Epithelial cell of esophagus (primary cell): Measurements from ENCODE around the gene AKAP3.

Experiments
- DNase-seq: peaks from one replicate; pipeline ENCODE4 v3.0.0; 2010; ENCODE audit warnings: low read depth
- H3K4me3 ChIP-seq: 2 replicates; pipeline ENCODE4 v1.5.1; 2011; ENCODE audit warnings: mild to moderate bottlenecking, low read length, control low read depth
- TF ChIP-seq, protein P1 (sequence below): IDR thresholded peaks from 2 replicates; pipeline ENCODE4 v1.5.1; 2011; ENCODE audit warnings: low read depth, mild to moderate bottlenecking, low read length, control low read depth, inconsistent platforms; ENCODE audit not compliant: insufficient read depth; ENCODE audit errors: missing control alignments

AKAP3 gene

DNA sequence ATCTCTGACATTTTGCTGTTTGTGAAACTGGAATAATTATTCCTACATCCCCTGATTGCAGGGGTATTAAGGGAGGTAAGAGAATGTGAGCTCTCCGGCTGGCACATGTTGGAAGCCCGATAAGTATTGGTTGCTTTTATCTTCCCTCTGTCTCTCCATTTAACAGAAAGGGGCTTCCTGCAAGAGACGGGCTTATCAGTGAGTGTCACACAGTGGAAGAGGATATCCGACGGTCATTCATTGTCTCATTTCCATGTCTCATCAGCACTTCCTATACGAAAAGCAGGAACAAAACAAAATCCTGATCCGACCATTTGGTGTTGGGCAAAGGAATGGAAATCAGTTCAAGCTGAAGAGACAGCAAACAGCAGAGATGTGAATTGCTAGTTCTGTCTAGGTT, 76.2 kb downstream of the AKAP3 start:
- no peak overlapping the region for H3K4me3 ChIP-seq
- no peak for DNase-seq
- TF ChIP-seq, protein P1, sequence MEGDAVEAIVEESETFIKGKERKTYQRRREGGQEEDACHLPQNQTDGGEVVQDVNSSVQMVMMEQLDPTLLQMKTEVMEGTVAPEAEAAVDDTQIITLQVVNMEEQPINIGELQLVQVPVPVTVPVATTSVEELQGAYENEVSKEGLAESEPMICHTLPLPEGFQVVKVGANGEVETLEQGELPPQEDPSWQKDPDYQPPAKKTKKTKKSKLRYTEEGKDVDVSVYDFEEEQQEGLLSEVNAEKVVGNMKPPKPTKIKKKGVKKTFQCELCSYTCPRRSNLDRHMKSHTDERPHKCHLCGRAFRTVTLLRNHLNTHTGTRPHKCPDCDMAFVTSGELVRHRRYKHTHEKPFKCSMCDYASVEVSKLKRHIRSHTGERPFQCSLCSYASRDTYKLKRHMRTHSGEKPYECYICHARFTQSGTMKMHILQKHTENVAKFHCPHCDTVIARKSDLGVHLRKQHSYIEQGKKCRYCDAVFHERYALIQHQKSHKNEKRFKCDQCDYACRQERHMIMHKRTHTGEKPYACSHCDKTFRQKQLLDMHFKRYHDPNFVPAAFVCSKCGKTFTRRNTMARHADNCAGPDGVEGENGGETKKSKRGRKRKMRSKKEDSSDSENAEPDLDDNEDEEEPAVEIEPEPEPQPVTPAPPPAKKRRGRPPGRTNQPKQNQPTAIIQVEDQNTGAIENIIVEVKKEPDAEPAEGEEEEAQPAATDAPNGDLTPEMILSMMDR: no peak

DNA sequence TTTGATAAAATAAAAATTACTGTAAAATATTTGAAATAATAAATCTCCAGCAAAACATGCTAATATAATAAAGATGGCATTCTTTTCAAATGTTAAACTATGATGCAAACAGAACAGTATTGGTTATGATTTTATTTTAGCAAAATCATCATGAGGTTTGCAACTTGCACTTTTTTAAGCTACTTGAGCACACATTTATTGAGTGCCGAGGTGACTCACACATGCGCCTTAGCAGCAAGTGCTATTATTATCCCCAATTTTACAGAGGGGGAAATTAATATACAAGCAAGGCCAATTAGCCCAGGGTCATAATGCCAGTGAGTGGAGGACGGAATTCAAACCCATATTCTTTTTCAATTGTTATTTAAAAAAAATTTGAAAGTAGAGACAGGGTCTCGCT, 79.6 kb downstream of the AKAP3 start:
- TF ChIP-seq, protein P1: no peak
- DNase-seq: no peak
- H3K4me3 ChIP-seq: no peak overlapping the region

DNA sequence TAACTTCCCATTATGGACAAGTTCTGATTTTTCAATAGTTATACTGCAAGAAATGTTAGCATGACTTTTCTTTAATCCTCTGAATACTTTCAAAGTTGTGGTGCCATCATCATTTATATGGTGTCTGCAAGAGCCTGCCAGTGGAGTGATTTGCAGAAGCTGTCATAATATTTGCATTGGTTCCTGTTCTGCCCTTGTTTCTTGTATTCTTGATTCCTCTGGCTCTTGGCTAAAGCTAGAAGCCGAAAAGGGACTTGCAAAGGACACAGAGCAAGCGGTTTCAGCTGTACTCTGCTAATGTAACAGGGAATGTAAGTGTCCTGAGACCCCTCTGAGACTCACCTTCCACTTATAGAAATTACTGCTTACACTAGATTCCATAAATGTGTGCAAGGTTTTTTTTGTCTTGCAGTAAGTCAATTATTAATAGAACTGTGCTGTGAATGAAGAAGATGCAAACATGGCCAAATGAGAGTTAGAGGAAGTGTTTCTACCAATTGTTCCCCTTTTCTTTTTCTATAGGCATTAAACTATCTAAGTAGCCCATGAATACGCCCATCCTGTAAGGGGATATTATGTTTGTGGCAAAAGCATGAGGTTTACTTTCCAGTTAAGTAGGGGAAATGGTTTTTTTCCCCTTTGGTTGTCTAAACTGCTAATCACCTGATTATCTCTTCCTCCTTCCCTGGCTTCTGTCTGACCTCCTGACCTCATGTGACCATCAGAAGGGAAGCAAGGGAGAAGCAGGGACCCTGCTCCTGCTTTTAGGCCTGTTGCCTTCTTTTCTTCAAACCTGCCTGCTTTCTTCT, 81.6 kb downstream of the AKAP3 start:
- TF ChIP-seq, protein P1: no peak
- no peak for DNase-seq
- no peak overlapping the region for H3K4me3 ChIP-seq

DNA sequence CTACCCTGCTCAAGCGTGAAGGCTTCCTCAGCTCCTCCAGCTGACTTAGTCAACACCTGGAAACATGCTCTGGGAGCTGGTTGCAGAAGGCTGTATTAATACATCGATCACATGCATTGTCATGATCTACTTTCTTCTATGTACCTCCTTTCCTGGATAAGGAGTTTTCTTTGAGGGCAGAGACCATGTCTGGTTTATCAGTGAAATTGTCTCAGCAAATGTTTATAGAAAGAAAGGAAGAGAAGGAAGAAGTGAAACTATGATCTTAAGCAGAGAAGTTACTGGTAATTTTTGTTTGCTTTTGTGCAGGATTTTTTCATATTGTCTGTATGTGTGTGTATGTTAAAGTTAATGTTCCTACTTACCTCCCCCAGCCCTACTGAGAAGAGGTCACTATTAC, 82.4 kb downstream of the AKAP3 start:
- DNase-seq: no peak
- TF ChIP-seq, protein P1: no peak
- H3K4me3 ChIP-seq: no peak overlapping the region
